MV-4-11 (cell line): ENCODE results near the gene DLG5.
"Not testable (repeated sequence)": the region's sequence is repeated elsewhere in the genome, so short reads cannot be mapped to it uniquely, and the experiment has no call there.

Source experiments
- DNase-seq: peaks from one replicate; lab custom pipeline; 2025; lab: John Stamatoyannopoulos, UW

DLG5 gene

GRCh38 chr10:77794256-77795142, 132.1 kb downstream of the DLG5 start:
- no peak for DNase-seq

- DNase-seq = no peak
These were observed 132.7 kb downstream of the DLG5 start for GRCh38 chr10:77793831-77794230.

GRCh38 chr10:77792155-77792554, 134.4 kb downstream of the DLG5 start:
- DNase-seq = no peak

- no peak for DNase-seq
These were observed 135.0 kb downstream of the DLG5 start for GRCh38 chr10:77791506-77791905.

- DNase-seq = no peak
These were observed 136.7 kb downstream of the DLG5 start for GRCh38 chr10:77789861-77790260.

GRCh38 chr10:77789016-77789415, 137.5 kb downstream of the DLG5 start:
- DNase-seq = no peak

- no peak for DNase-seq
These were observed 138.0 kb downstream of the DLG5 start for GRCh38 chr10:77788496-77789010.

- DNase-seq = no peak
These were observed 139.1 kb downstream of the DLG5 start for GRCh38 chr10:77787440-77787839.

- DNase-seq = no peak
These were observed 141.7 kb downstream of the DLG5 start for GRCh38 chr10:77784856-77785255.

- DNase-seq = no peak
These were observed 144.1 kb downstream of the DLG5 start for GRCh38 chr10:77782328-77783061.

- DNase-seq = no peak
These were observed 144.9 kb downstream of the DLG5 start for GRCh38 chr10:77781451-77782327.

- DNase-seq = no peak
These were observed 146.4 kb downstream of the DLG5 start for GRCh38 chr10:77780180-77780579.

- no peak for DNase-seq
These were observed 150.1 kb downstream of the DLG5 start for GRCh38 chr10:77776487-77776886.

- no peak for DNase-seq
These were observed 151.6 kb downstream of the DLG5 start for GRCh38 chr10:77774940-77775391.

- DNase-seq = no peak
These were observed 152.7 kb downstream of the DLG5 start for GRCh38 chr10:77773631-77774426.

GRCh38 chr10:77772852-77773600, 153.5 kb downstream of the DLG5 start:
- DNase-seq = not testable (repeated sequence)

- DNase-seq = no peak
These were observed 154.7 kb downstream of the DLG5 start for GRCh38 chr10:77771851-77772250.

- DNase-seq = no peak
These were observed 155.1 kb downstream of the DLG5 start for GRCh38 chr10:77771450-77771849.

GRCh38 chr10:77770868-77771175, 155.7 kb downstream of the DLG5 start:
- DNase-seq = no peak

GRCh38 chr10:77770081-77770867, 156.3 kb downstream of the DLG5 start:
- no peak for DNase-seq
